HL-60 (cell line): ENCODE measurements around the gene CFAP54.

ENCODE experiments used
- POLR2AphosphoS5 ChIP-seq: IDR thresholded peaks from 2 replicates; pipeline ENCODE4 v1.6.1; 2012; ENCODE audit warnings: low read depth
- TF ChIP-seq, protein P1 (sequence below): IDR thresholded peaks from one replicate; pipeline ENCODE4 v1.5.1; 2011; ENCODE audit warnings: low read length, control low read depth, inconsistent platforms; ENCODE audit not compliant: insufficient read depth

- TF ChIP-seq, protein P1, sequence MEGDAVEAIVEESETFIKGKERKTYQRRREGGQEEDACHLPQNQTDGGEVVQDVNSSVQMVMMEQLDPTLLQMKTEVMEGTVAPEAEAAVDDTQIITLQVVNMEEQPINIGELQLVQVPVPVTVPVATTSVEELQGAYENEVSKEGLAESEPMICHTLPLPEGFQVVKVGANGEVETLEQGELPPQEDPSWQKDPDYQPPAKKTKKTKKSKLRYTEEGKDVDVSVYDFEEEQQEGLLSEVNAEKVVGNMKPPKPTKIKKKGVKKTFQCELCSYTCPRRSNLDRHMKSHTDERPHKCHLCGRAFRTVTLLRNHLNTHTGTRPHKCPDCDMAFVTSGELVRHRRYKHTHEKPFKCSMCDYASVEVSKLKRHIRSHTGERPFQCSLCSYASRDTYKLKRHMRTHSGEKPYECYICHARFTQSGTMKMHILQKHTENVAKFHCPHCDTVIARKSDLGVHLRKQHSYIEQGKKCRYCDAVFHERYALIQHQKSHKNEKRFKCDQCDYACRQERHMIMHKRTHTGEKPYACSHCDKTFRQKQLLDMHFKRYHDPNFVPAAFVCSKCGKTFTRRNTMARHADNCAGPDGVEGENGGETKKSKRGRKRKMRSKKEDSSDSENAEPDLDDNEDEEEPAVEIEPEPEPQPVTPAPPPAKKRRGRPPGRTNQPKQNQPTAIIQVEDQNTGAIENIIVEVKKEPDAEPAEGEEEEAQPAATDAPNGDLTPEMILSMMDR: no peak
- TF ChIP-seq POLR2AphosphoS5: no peak
Observed at GRCh38 chr12:96635844-96636243, 146.5 kb downstream of the CFAP54 start.
